Stimulated activated CD8-positive, alpha-beta memory T cell treated with anti-CD3 and anti-CD28 coated beads, Interleukin-2, amount 100 ng/mL, for 1 hour (primary cell): Measurements from ENCODE around the gene SLC44A1.

Experiments
- DNase-seq, 2 donors: peaks; one replicate each; pipeline ENCODE4 v3.0.0-alpha.2; 2020; ENCODE audit warnings: low read depth in 2 of 2

SLC44A1 gene

GRCh38 chr9:105431424-105432246 is 187.2 kb downstream of the SLC44A1 start:
- DNase-seq = no peak

GRCh38 chr9:105432247-105432842 is 187.9 kb downstream of the SLC44A1 start:
- DNase-seq = no peak

DNA sequence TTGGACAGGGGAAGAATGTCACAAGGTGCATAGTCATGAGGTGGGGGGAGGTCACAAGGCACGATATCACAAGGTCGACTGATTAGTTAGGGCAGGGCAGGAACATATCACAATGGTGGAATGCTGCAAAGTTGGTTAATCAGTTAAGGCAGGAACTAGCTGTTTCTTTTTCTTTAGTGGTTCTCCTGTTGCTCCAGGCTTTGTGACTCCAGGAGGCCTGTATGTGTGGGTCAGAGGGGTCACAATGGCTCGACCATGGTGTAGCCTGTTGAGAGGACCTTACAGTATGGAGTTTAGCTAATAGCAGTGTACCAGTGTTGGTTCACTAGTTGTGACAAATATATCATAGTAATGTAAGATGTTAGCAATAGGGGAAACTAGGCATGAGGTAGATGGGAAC is 191.0 kb downstream of the SLC44A1 start:
- DNase-seq = no peak

- DNase-seq = no peak
Measured at GRCh38 chr9:105436783-105437182, 192.3 kb downstream of the SLC44A1 start.

- DNase-seq = no peak
Measured at GRCh38 chr9:105437704-105438103, 193.3 kb downstream of the SLC44A1 start.

- no peak for DNase-seq
Measured at GRCh38 chr9:105438141-105438806, 193.8 kb downstream of the SLC44A1 start.

GRCh38 chr9:105439428-105439827 is 195.0 kb downstream of the SLC44A1 start:
- DNase-seq = no peak

DNA sequence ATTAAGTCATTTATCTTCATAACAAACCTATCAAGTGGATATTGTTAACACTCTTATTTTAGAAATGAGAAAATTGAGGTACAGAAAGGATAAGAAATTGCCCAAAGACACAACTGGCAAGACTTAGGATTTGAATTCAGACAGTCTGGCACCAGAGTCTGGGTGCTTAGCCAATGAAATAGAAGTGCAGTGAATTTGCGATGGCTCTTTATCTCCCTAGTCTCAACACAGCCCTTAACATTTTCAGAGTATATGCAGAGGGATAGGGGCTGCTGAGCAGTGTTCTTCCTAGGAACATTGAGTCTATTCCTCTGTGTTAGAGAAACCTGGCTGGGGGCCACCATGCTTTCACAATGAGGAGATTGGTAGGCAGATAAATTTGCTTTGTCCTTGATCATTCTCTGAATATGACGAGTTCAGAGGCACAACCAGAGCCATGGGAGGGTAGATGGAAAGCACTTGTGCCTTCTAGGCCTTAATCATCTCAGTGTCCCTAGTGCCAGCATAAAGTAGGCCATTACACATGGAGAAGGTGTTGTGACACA is 197.2 kb downstream of the SLC44A1 start:
- DNase-seq = no peak

- no peak for DNase-seq
Measured at GRCh38 chr9:105443121-105443520, 198.7 kb downstream of the SLC44A1 start.

- no peak for DNase-seq
Measured at GRCh38 chr9:105444130-105444529, 199.7 kb downstream of the SLC44A1 start.

- no peak for DNase-seq
Measured at GRCh38 chr9:105445203-105445881, 200.9 kb downstream of the SLC44A1 start.

DNA sequence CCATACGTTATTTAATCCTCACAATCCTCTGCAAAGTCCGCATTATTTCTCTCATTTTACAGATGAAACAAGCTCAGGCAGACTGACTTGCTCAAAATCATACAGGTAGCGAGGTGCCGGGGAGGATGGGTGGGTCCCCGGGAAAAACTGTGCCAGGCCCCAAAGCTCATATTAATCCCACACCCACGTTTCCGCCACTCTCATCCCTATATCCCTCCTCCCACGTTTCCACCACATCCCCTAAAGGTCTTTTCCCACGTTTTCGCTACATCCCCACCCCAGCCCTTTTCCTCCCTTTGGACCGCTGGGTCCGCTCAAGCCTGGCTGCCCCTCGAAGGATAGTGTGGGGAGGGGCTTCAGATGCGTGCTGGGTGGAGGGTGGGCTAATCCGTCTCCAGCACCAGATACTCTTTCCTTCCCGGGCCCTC is 202.9 kb downstream of the SLC44A1 start:
- DNase-seq = no peak

GRCh38 chr9:105447814-105448812 is 203.7 kb downstream of the SLC44A1 start, which contains the start of gene FSD1L:
TSS of gene FSD1L (plus strand) at chr9:105448034. CDS start at chr9:105448221, 187 bp downstream.
- peak; percentile 33 to 57 for DNase-seq

GRCh38 chr9:105449081-105449480 is 204.6 kb downstream of the SLC44A1 start:
- no peak for DNase-seq

GRCh38 chr9:105452185-105452584 is 207.7 kb downstream of the SLC44A1 start:
- DNase-seq = no peak

DNA sequence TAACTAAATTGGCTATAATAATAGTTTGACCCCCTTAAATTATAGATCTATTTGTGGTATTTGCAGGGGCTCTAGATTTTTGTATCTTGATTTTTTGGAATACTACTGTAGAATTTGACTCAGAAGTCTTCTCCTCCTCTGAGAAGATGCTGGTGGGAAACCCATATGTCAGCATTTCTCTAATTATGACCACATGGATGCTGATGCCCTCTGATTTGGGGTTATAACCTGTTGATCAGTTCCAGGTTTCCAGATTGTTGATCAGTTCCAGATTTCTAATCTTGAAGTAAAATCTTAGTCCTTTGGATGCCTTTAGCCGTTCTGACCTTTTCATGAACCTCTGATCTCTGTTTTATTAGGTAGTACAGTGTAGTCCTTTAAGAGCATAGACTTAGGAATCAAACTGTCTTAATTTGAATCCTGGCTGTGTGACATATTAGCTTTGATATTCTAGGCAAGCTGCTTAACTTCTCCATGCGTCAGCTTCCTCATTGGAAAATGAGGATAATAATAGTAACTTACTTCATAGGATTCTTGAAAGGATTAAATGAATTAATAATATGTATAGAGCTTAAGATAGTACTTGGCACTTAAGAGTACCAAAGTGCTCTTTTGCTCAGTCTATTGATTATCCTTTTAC is 211.5 kb downstream of the SLC44A1 start:
- no peak for DNase-seq

DNA sequence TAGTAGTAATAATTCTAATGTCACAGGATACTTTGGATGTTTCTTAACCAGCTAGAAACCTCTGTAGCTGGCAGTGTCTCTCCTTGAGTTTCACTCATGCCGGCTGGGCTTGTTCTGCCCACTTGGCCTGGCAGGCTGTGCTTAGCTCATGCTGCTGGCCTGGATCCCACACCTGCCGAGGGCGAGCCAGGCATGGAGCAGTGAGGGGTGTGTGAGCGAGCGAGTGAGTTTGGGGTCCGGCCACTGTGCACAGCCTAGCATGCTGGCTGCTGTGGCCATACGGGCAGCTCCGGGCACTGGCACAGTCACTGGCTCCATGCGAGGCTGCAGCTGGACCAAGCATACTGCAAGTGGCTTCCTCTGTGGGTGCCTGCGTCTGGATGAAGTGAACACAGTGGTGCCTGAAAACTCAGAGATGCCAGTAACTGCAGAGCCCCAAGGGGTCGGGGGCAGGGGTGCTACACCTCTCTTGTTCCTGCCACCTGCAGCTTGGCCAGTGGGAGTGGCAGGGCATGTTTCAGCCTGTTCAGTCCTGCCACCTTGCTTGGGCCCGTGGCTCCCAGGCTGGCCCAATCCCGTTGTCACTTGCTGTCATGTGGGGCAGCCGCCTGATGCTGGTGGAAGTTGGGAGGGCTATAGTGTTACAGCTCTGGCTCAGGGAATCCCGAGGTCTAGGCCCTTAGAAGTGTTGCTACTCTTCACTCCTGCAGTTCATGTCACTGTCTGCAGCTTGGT is 213.3 kb downstream of the SLC44A1 start:
- no peak for DNase-seq

- no peak for DNase-seq
Measured at GRCh38 chr9:105458404-105458803, 214.0 kb downstream of the SLC44A1 start.

DNA sequence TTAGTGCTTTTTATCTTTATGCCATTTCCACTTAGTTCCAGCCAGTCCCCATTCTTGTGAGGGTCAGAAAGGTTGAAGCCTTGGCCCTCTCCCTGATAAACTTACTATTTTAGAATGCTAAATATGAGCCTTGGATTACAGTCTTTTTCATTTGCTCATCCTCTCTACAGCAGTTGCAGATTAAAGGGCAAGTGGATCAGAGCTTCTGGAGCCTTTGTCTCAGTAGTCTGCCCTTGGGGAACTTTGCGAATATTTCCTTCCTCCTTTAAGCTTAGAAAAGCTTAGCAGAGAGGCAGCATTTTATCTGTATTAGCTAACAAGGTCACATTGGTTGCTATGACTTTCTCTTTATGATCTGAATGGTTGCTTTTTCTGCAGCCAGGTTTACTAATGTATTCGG is 214.9 kb downstream of the SLC44A1 start:
- DNase-seq = no peak
